GM18909 (cell line): Measurements from ENCODE around the gene CHKB.
A peak's percentile ranks its signal among the peaks of the same experiment; 100 is the strongest.

Experiments used
- ATAC-seq: cut with Tn5 transposase; IDR thresholded peaks from one replicate; pipeline ENCODE4 v1.9.1; 2021; ENCODE audit warnings: mild to moderate bottlenecking; ENCODE audit not compliant: unreplicated experiment, poor library complexity

Gene CHKB

GRCh38 chr22:50600967-50601668 is 18.5 kb upstream of the CHKB start:
- no peak for ATAC-seq

GRCh38 chr22:50600538-50600937 is 17.9 kb upstream of the CHKB start, which contains the start of gene MAPK8IP2:
TSS of gene MAPK8IP2 (plus strand) at chr22:50600793. CDS start at chr22:50600819, 26 bp downstream.
- ATAC-seq = no peak

- ATAC-seq = no peak
Observed at GRCh38 chr22:50599816-50600455, 17.3 kb upstream of the CHKB start.

- ATAC-seq = no peak
Observed at GRCh38 chr22:50597097-50597496, 14.4 kb upstream of the CHKB start.

- no peak for ATAC-seq
Observed at GRCh38 chr22:50595189-50595588, 12.5 kb upstream of the CHKB start.

GRCh38 chr22:50587407-50587806 is 4.8 kb upstream of the CHKB start:
- no peak for ATAC-seq

- ATAC-seq = no peak
Observed at GRCh38 chr22:50586416-50586815, 3.8 kb upstream of the CHKB start.

GRCh38 chr22:50585781-50586180 is 3.1 kb upstream of the CHKB start:
- ATAC-seq = no peak

- no peak for ATAC-seq
Observed at GRCh38 chr22:50585238-50585637, 2.6 kb upstream of the CHKB start.

GRCh38 chr22:50584106-50585096 is 1.8 kb upstream of the CHKB start:
- no peak for ATAC-seq

- ATAC-seq = peak; percentile 29
Observed at GRCh38 chr22:50583294-50583861, 729 bp upstream of the CHKB start.

GRCh38 chr22:50581950-50582492 is 628 bp downstream of the CHKB start:
- ATAC-seq = no peak

GRCh38 chr22:50581031-50581949 is 1.4 kb downstream of the CHKB start:
- ATAC-seq = no peak

- no peak for ATAC-seq
Observed at GRCh38 chr22:50579752-50580151, 2.9 kb downstream of the CHKB start.

GRCh38 chr22:50578776-50579310 is 3.8 kb downstream of the CHKB start:
- ATAC-seq = no peak

- ATAC-seq = no peak
Observed at GRCh38 chr22:50577987-50578775, 4.5 kb downstream of the CHKB start, which contains the start of gene CPT1B. TSS of gene CPT1B (minus strand) at chr22:50578427. CDS start at chr22:50577915, 512 bp downstream.

- no peak for ATAC-seq
Observed at GRCh38 chr22:50577697-50577986, 5.0 kb downstream of the CHKB start.
